Measurements from ENCODE around the gene FAM227B. TPM values are rescaled to one million over a fixed set of nuclear protein-coding genes. Genes with fewer than 3 reads are reported as not detected.
"Not testable (repeated sequence)": the region's sequence is repeated elsewhere in the genome, so short reads cannot be mapped to it uniquely, and the experiment has no call there.

Gene FAM227B
- total and polyA plus RNA-seq, 3 donors from 2014 or later, result 19.0 to 36.4 (median 28.3) TPM

DNA sequence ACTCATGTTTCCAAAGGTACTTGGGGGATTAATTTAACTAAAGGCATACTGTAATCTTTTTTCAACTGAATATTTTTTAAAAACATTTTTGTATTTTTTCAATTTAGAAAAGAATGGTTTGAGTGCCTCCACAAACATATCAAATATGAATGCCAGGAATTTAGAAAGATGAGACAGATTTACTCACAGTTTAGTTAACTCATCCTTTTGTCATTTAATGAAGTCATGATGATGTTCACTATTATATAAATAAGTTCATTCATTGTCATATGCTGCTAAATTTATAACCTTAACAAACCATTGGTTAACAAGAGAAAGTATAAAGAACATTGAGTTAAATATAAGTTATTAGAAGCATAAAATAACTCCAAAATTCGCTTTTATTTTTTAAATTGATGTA, 147.6 kb downstream of the FAM227B start:
- Histone ChIP-seq H3K4me1 (no peaks in the 10 kb centered on the region), H3K4me3 (no peak overlapping the region), H3K36me3 (ENCODE audit: low read depth, missing control alignments) (no peaks in the 10 kb centered on the region), H3K9me3 (no peaks in the 10 kb centered on the region), H3K27ac (no peak overlapping the region), H3K27me3 (no peaks in the 10 kb centered on the region)
- TF ChIP-seq POLR2A (IDR thresholded peaks at IDR 0.05) (no peak), CTCF (IDR thresholded peaks at IDR 0.05) (no peak)
- intact Hi-C loops (cut with DNase I; ENCODE audit: low total_unique reads), result no loop called here
- WGBS, 2 donors, result 92 to 97% methylated on average over 1 of the region's 1 CpG
- DNase-seq, result no peak

DNA sequence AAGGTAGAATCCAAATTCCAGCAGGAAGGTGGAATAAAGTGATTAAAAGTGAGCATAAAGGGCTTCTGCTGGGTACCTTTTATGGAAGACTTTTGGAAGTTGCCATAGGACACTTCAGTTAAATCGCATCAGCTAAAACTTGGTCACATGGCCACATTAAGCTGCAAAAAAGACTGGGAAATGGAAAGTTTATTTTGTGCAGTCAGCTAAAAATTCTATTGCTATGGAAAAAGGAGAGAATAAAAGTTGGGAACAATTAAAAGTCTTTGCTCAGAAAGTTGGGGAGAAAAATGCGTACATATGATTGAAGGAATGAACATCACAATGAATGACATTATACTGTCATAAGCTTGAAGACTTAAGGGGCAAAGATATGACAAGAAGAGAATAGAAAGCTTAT, 148.3 kb downstream of the FAM227B start:
- intact Hi-C loops (cut with DNase I; ENCODE audit: low total_unique reads), result no loop called here
- Histone ChIP-seq H3K27ac (no peak overlapping the region), H3K4me1 (no peaks in the 10 kb centered on the region), H3K4me3 (no peak overlapping the region), H3K9me3 (no peaks in the 10 kb centered on the region), H3K27me3 (no peaks in the 10 kb centered on the region), H3K36me3 (ENCODE audit: low read depth, missing control alignments) (no peaks in the 10 kb centered on the region)
- no peak for DNase-seq
- TF ChIP-seq CTCF (IDR thresholded peaks at IDR 0.05) (no peak), POLR2A (IDR thresholded peaks at IDR 0.05) (no peak)
- 76 to 91% methylated on average over 2 of the region's 2 CpGs for WGBS, 2 donors

DNA sequence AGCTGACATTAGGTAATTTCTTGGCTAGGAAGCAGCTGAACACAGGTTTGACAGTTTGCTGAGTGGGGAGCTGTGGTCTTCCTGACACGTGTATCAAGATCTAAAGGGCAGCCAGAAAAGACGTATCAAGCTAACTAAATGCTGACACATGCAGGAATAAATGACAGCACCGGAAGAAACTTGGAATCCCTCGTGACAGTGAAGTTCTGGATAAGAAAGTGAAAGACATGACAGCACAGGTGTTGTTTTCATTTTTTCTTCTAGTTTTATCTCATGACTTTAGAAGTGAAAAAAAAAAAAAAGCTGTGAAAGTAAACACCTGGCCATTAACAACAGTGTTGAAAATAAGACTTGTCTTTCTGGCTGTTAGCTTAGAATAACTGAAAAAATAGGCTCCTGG, 148.9 kb downstream of the FAM227B start:
- no peaks in the 10 kb centered on the region for H3K27me3 ChIP-seq
- 60 to 69% methylated on average over 4 of the region's 4 CpGs for WGBS, 2 donors
- H3K36me3 ChIP-seq (ENCODE audit: low read depth, missing control alignments), result no peaks in the 10 kb centered on the region
- H3K27ac ChIP-seq, result no peak overlapping the region
- TF ChIP-seq CTCF (IDR thresholded peaks at IDR 0.05) (no peak), POLR2A (IDR thresholded peaks at IDR 0.05) (no peak)
- H3K9me3 ChIP-seq, result no peaks in the 10 kb centered on the region
- intact Hi-C loops (cut with DNase I; ENCODE audit: low total_unique reads), result no loop called here
- H3K4me1 ChIP-seq, result no peaks in the 10 kb centered on the region
- DNase-seq, result no peak
- no peak overlapping the region for H3K4me3 ChIP-seq

- H3K27ac ChIP-seq; H3K4me3 ChIP-seq; H3K27me3 ChIP-seq; H3K9me3 ChIP-seq; intact Hi-C loops (cut with DNase I; ENCODE audit: low total_unique reads); H3K36me3 ChIP-seq (ENCODE audit: low read depth, missing control alignments); H3K4me1 ChIP-seq: not testable (repeated sequence)
- peak in 1 of 3 experiments; percentile 11 for TF ChIP-seq CTCF (IDR thresholded peaks at IDR 0.05)
- WGBS, 2 donors, result 91 to 95% methylated on average over 3 to 4 of the region's 4 CpGs
- peak; percentile 32 for DNase-seq
Observed at GRCh38 chr15:49471248-49471647, 149.4 kb downstream of the FAM227B start.

DNA sequence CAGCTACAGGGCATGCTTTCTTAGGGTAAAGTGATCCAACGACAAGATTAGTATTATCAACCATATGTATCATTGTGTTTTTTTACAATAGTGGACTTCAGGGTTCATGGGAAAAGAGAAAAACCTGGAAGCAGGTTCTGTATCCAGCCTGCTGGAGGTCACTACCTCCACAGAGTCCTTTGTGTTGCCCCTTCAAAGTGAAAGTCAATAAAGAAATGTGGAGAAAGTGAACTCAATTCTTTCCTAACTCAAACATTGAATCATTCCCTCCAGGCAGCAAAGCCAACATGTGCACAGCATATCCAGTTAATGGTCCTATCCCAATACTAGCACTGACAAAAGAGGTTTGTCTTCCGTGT, 152.2 kb downstream of the FAM227B start:
- TF ChIP-seq POLR2A (IDR thresholded peaks at IDR 0.05), result no peak
- no peak for TF ChIP-seq CTCF (IDR thresholded peaks at IDR 0.05)
- H3K36me3 ChIP-seq (ENCODE audit: low read depth, missing control alignments), result no peaks in the 10 kb centered on the region
- WGBS, 2 donors, result 73 to 79% methylated on average over 2 of the region's 2 CpGs
- intact Hi-C loops (cut with DNase I; ENCODE audit: low total_unique reads), result no loop called here
- no peak overlapping the region for H3K27ac ChIP-seq
- H3K9me3 ChIP-seq, result no peaks in the 10 kb centered on the region
- H3K4me3 ChIP-seq, result no peak overlapping the region
- no peaks in the 10 kb centered on the region for H3K4me1 ChIP-seq
- H3K27me3 ChIP-seq, result no peaks in the 10 kb centered on the region
- no peak for DNase-seq

Measured in testis (tissue), 3 donors.